HCT116 (cell line): Measurements from ENCODE around the gene KLHL33. TPM values are rescaled to one million over a fixed set of nuclear protein-coding genes. Genes with fewer than 3 reads are reported as not detected.

Experiments used
- ATAC-seq: fragments of 200-7000 bp; cut with Tn5 transposase; 2 replicates; pipeline ENCODE4 v1.9.1; 2020; ENCODE audit warnings: mild to moderate bottlenecking, moderate library complexity
- BruUV-seq: library from RNA; stranded (reverse); fragments of 400-500 nt; replicated peaks from 2 replicates; lab custom pipeline; 2021; lab: Mats Ljungman, UMichigan
- CTCF ChIA-PET: fragments of 300-600 bp; sonication (Branson Sonifier 250); formaldehyde crosslinking; loops from one replicate; lab custom pipeline; 2021; ENCODE audit warnings: antibody characterized with exemption; lab: Charles Lee
- POLR2A ChIA-PET: fragments of 300-600, 350-600 bp; sonication (Branson Sonifier 250); formaldehyde crosslinking; loops from one replicate; lab custom pipeline; 2021; ENCODE audit warnings: antibody characterized with exemption; lab: Charles Lee
- RAD21 ChIA-PET, 2 experiments: fragments of 300-600 bp; sonication (Branson Sonifier 250); formaldehyde crosslinking; loops; one replicate each; lab custom pipeline; 2023; ENCODE audit warnings: low total read pairs in 2 of 2; ENCODE audit not compliant: uncharacterized antibody in 2 of 2, unreplicated experiment in 2 of 2, low non-redundant PET in 1 of 2; lab: Charles Lee
- DNase-seq: peaks from one replicate; pipeline ENCODE4 v3.0.0-alpha.2; 2010; ENCODE audit warnings: low read depth, low spot score
- H2AFZ ChIP-seq: fragments of 200-600 bp; shearing (Covaris generic), sonication (generic); 2 replicates; pipeline ENCODE4 v1.6.1; 2017; ENCODE audit warnings: low read depth, mixed run types, mixed read lengths, antibody characterized with exemption, low read length; ENCODE audit not compliant: poor library complexity, severe bottlenecking
- H3K27ac ChIP-seq: 2 replicates; pipeline ENCODE4 v1.5.1; 2012; ENCODE audit warnings: low read depth, low read length
- H3K27me3 ChIP-seq: fragments of 200-600 bp; sonication (generic); 2 replicates; pipeline ENCODE4 v1.6.1; 2016; ENCODE audit warnings: mixed run types, low read length, mixed read lengths; ENCODE audit not compliant: insufficient read depth
- H3K36me3 ChIP-seq, 2 experiments: fragments of 200-500 bp in 1 of 2; fragments of 200-600 bp in 1 of 2; sonication (Bioruptor generic) in 1 of 2; sonication (generic) in 1 of 2; 2 replicates each; pipeline versions ENCODE4 v1.5.1 to v1.6.1; 2014 to 2016; ENCODE audit warnings: low read length in 2 of 2, inconsistent platforms in 1 of 2, mixed read lengths in 1 of 2, mixed run types in 1 of 2; ENCODE audit not compliant: insufficient read depth in 2 of 2, control insufficient read depth in 1 of 2
- H3K4me1 ChIP-seq, 2 experiments: fragments of 200-600 bp in 1 of 2; sonication (generic) in 1 of 2; 2 replicates each; pipeline versions ENCODE4 v1.5.1 to v1.6.1; 2012 to 2017; ENCODE audit warnings: low read length in 2 of 2, inconsistent platforms in 1 of 2, mild to moderate bottlenecking in 1 of 2, mixed read lengths in 1 of 2, mixed run types in 1 of 2, moderate library complexity in 1 of 2; ENCODE audit not compliant: insufficient read depth in 2 of 2, control insufficient read depth in 1 of 2
- H3K4me2 ChIP-seq: fragments of 200-600 bp; sonication (generic); 2 replicates; pipeline ENCODE4 v1.6.1; 2017; ENCODE audit warnings: mixed run types, low read length, mixed read lengths
- H3K4me3 ChIP-seq, 2 experiments: fragments of 200-600 bp in 1 of 2; sonication (generic) in 1 of 2; replicated peaks in 1 of 2; 2 replicates each; pipeline ENCODE4 v1.5.1; 2011 to 2016; ENCODE audit warnings: low read length in 2 of 2, control low read depth in 1 of 2, low read depth in 1 of 2, mild to moderate bottlenecking in 1 of 2, mixed read lengths in 1 of 2, mixed run types in 1 of 2
- H3K79me2 ChIP-seq: fragments of 200-600 bp; sonication (generic); 2 replicates; pipeline ENCODE4 v1.6.1; 2017; ENCODE audit warnings: mild to moderate bottlenecking, mixed run types, low read length, moderate library complexity, mixed read lengths; ENCODE audit not compliant: insufficient read depth
- H3K9ac ChIP-seq: fragments of 200-600 bp; sonication (generic); 2 replicates; pipeline ENCODE4 v1.6.1; 2016; ENCODE audit warnings: low read length, mixed read lengths
- H3K9me2 ChIP-seq: fragments of 200-600 bp; sonication (generic), shearing (Covaris generic); 2 replicates; pipeline ENCODE4 v1.6.1; 2017; ENCODE audit warnings: mixed run types, mild to moderate bottlenecking, moderate library complexity; ENCODE audit not compliant: insufficient read depth
- H3K9me3 ChIP-seq, 2 experiments: fragments of 200-500 bp in 1 of 2; fragments of 200-600 bp in 1 of 2; sonication (Bioruptor generic) in 1 of 2; sonication (generic) in 1 of 2; 2 replicates each; pipeline ENCODE4 v1.6.1; 2014 to 2017; ENCODE audit warnings: low read length in 2 of 2, mixed read lengths in 2 of 2, inconsistent platforms in 1 of 2, low read depth in 1 of 2, mild to moderate bottlenecking in 1 of 2, mixed run types in 1 of 2, moderate library complexity in 1 of 2; ENCODE audit not compliant: control insufficient read depth in 1 of 2, insufficient read depth in 1 of 2
- H4K20me1 ChIP-seq: fragments of 200-600 bp; sonication (generic), shearing (Covaris generic); 2 replicates; pipeline ENCODE4 v1.6.1; 2017; ENCODE audit warnings: mixed run types, mild to moderate bottlenecking, moderate library complexity; ENCODE audit not compliant: insufficient read depth
- CBX3 ChIP-seq: IDR thresholded peaks from 2 replicates; pipeline ENCODE4 v1.6.1; 2012; ENCODE audit warnings: low read depth
- EZH2 ChIP-seq: fragments of 200-600 bp; sonication (generic); IDR thresholded peaks from 2 replicates; pipeline ENCODE4 v1.6.1; 2017; ENCODE audit warnings: antibody characterized with exemption, mixed run types
- FOSL1 ChIP-seq: IDR thresholded peaks from 2 replicates; pipeline ENCODE4 v1.6.1; 2012; ENCODE audit warnings: low read depth
- JUND ChIP-seq: IDR thresholded peaks from 2 replicates; pipeline ENCODE4 v1.6.1; 2012
- MAX ChIP-seq: IDR thresholded peaks from 2 replicates; pipeline ENCODE4 v1.6.1; 2012
- POLR2AphosphoS5 ChIP-seq: IDR thresholded peaks from 2 replicates; pipeline ENCODE4 v1.6.1; 2011; ENCODE audit warnings: mild to moderate bottlenecking, low read depth, low read length, moderate library complexity
- RAD21 ChIP-seq: IDR thresholded peaks from 2 replicates; pipeline ENCODE4 v1.6.1; 2012; ENCODE audit warnings: low read depth, mild to moderate bottlenecking
- SIN3A ChIP-seq: IDR thresholded peaks from 2 replicates; pipeline ENCODE4 v1.6.1; 2012; ENCODE audit warnings: low read depth
- SP1 ChIP-seq: IDR thresholded peaks from 2 replicates; pipeline ENCODE4 v1.6.1; 2012; ENCODE audit warnings: low read depth
- SRF ChIP-seq: IDR thresholded peaks from 2 replicates; pipeline ENCODE4 v1.6.1; 2012; ENCODE audit warnings: low read depth
- ZBTB33 ChIP-seq: IDR thresholded peaks from 2 replicates; pipeline ENCODE4 v1.6.1; 2011; ENCODE audit warnings: mild to moderate bottlenecking, low read length, moderate library complexity; ENCODE audit not compliant: insufficient replicate concordance; ENCODE audit errors: extremely low read depth
- intact Hi-C: fragments of 100-400 bp; cut with micrococcal nuclease; formaldehyde crosslinking; loops from 2 replicates; pipeline ENCODE4 v1.10.0; 2022
- total RNA-seq: library from RNA; stranded (reverse); gene quantifications from one replicate; pipeline ENCODE4 v1.2.1, GENCODE V29; 2021; ENCODE audit not compliant: unreplicated experiment
- TF ChIP-seq, protein P1 (sequence below): IDR thresholded peaks from 2 replicates; pipeline ENCODE4 v1.6.1; 2012

Gene KLHL33
- total RNA-seq, 1 experiment from 2014 or later: 0.05 TPM

- H2AFZ ChIP-seq: no peak overlapping the region
- no peaks in the 10 kb centered on the region for H3K27me3 ChIP-seq
- H3K9me3 ChIP-seq: no peaks in the 10 kb centered on the region
- H3K4me3 ChIP-seq: no peak overlapping the region
- no peaks in the 10 kb centered on the region for H4K20me1 ChIP-seq
- TF ChIP-seq, protein P1, sequence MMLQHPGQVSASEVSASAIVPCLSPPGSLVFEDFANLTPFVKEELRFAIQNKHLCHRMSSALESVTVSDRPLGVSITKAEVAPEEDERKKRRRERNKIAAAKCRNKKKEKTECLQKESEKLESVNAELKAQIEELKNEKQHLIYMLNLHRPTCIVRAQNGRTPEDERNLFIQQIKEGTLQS: no peak
- TF ChIP-seq SP1 (no peak), RAD21 (no peak), POLR2AphosphoS5 (no peak), CBX3 (no peak), SRF (no peak), SIN3A (no peak), MAX (no peak), JUND (no peak), ZBTB33 (no peak), EZH2 (no peak), FOSL1 (no peak)
- H3K9me2 ChIP-seq: no peaks in the 10 kb centered on the region
- no TSS peak for BruUV-seq
- ATAC-seq (no peak), DNase-seq (no peak)
- no peaks in the 10 kb centered on the region for H3K79me2 ChIP-seq
- intact Hi-C loops: no loop called here
- H3K4me2 ChIP-seq: no peak overlapping the region
- ChIA-PET POLR2A (interaction anchor here (1.2 kb wide), 1 partner anchor 42 kb away, joined by 6 read pairs; the partner anchor contains the start of gene PARP2), RAD21 (no interaction called here), CTCF (no interaction called here)
- no peaks in the 10 kb centered on the region for H3K4me1 ChIP-seq
- H3K36me3 ChIP-seq: peaks cover 38 to 39% of the 10 kb centered on the region in 2 experiments; a peak in 3 of 4 replicates
- H3K27ac ChIP-seq: no peak overlapping the region
- H3K9ac ChIP-seq: no peak overlapping the region
These were observed 51.1 kb downstream of the KLHL33 start for GRCh38 chr14:20384886-20385285.
